RCC 7860 (cell line): ENCODE data around the gene DDTL.
A peak's percentile ranks its signal among the peaks of the same experiment; 100 is the strongest.
"Not testable (repeated sequence)": the region's sequence is repeated elsewhere in the genome, so short reads cannot be mapped to it uniquely, and the experiment has no call there.

Source experiments
- DNase-seq: peaks from one replicate; pipeline ENCODE4 v3.0.0-alpha.2; 2015; ENCODE audit warnings: low spot score
- FAIRE-seq: peaks from 2 replicates; lab custom pipeline; 2012; peaks lifted over from hg19 to GRCh38; lab: Jason Lieb, UNC

Gene DDTL

DNA sequence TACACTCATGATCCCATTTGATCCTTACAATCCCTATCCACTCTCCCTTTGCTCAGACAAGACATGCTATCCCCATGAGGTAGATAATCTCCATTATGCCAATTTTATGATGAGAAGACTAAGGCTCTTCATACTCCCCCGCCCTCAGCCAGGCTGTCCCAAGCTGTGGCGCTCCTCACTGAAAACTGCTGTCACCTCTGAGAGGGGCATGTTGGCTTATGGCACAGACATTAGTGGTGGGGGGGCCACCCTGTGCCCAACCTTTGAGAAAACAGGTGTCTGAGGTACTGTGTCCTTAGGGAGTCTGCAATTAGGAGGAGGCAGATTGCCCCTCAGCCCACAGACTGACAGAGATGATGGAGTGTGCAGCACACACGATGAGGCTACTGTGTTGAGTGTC, 2.4 kb downstream of the DDTL start:
- FAIRE-seq (no peak), DNase-seq (no peak)

- DNase-seq (no peak), FAIRE-seq (no peak)
Observed at GRCh38 chr22:23970201-23970641, 3.5 kb downstream of the DDTL start.

DNA sequence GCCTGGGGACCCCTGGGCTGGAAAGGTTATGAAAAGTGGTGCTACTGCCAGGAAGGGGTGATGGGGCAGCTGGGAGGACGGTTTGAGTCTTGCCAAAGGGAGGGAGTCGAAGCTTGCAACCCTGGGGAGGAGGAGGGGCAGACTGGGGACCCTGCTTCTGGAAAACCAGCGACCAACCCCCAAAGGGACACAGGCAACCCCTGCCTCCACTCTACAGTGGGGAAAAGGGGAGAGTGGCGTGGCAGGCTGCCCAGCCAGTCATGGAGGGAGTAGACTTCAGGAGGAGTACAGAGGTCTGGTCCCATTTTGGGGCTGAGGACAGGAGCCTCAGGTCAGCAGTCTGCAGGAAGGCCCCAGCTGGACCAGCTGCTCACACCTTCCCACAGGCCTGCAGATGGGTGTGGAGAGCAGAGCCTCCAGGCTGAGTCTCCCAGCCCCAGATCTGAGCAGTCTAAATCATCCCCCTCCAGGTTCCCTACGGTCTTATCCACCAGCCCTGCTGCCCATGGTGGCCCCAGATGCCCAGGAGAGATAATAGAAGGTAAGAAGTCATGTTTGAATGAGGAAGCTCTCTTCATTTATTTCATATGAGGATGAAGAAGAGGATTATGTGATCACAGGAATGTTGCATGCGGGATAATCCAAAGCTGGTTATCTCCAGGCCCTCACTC, 4.3 kb downstream of the DDTL start:
- no peak for DNase-seq
- FAIRE-seq, result no peak

DNA sequence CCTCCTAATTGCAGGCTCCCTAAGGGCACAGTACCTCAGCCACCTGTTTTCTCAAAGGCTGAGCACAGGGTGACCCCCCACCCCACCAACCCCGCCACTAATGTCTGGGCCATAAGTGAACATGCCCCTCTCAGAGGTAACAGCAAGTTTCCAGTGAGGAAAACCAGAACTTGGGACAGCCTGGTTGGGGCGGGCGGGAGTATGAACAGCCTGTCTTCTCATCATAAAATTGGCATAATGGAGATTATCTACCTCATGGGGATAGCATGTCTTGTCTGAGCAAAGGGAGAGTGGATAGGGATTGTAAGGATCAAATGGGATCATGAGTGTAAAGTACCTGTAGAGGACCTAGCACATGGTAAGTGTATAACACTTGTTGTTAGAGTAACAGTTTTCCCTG, 5.2 kb downstream of the DDTL start:
- DNase-seq, FAIRE-seq: not testable (repeated sequence)

DNA sequence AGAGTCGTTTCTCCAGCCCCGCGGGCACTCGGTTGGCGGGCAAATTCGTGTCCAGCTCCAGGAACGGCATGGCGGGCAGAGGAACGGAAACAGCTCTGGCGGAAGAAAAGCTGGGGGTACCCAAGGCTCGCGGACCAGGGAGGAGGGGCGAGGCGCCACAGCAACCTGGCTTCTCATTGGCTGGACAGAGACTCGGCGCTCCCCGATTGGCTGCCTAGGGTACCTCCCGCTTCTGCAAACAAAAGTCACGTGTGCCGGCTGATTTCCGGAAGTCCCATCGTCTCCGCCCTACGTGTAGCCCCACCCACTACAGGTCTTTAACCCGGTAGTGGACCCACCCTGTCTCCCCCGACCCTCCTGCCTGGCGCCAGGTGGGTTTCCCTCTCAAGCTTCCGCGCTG, 7.7 kb downstream of the DDTL start, which contains the start of gene DDT:
TSS of gene DDT (minus strand) at position 97 of the 400 bp plus-strand sequence. CDS start at position 70, 27 bp downstream.
- peak; percentile 82 for FAIRE-seq
- not testable (repeated sequence) for DNase-seq

GRCh38 chr22:23974836-23975352, 8.2 kb downstream of the DDTL start:
- DNase-seq, result not testable (repeated sequence)

DNA sequence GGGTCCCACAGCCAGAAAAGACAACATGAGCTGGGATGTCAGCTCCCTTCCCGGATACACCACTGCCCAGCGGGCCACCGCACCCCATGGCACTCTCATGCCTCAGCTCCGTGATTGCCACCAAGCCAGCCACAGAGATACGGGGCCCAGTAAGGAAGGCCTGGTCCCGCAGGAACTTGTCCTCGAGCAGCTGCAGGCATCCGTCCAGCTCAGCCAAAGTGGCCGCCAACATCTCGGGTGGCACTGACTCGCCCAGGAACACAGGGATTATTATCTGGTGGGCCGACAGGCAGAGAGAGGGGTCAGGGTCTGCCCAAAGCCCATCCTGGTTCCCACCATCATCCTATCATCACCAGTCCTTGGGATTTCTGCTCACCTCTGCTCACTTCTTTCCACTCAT, 10.6 kb downstream of the DDTL start:
- DNase-seq, FAIRE-seq: not testable (repeated sequence)

More at GRCh38 chr22:23974836-23975352, 8.2 kb downstream of the DDTL start:
- not testable (repeated sequence) for FAIRE-seq

- DNase-seq, FAIRE-seq: not testable (repeated sequence)
Observed at GRCh38 chr22:23979557-23980240, 13.0 kb downstream of the DDTL start, which contains the start of gene GSTT2. TSS of gene GSTT2 (plus strand) at chr22:23980134.

- not testable (repeated sequence) for DNase-seq, FAIRE-seq
Observed at GRCh38 chr22:23980567-23980966, 13.9 kb downstream of the DDTL start.

- DNase-seq, result no peak
- no peak for FAIRE-seq
Observed at GRCh38 chr22:23984430-23984829, 17.7 kb downstream of the DDTL start.

DNA sequence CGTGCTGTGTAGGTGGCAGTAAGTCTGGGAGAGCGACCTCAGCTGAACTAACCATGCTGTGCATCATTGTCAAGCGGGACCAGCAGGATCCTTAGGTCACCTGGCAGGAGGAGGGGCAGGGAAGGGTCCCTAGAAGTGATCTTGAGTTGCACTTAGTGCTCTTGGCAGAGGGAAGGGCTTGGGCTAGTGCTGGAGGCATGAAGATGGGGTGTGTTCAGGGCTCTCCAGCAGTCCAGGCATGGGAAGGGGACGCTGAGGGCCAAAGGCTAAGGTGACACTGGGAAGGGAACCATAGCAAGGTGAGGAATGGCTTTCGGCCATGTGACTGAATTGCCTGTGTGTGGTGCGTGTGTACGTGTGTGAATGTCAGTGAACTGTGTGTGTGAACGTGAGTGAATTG, 19.4 kb downstream of the DDTL start:
- FAIRE-seq, DNase-seq: not testable (repeated sequence)

DNA sequence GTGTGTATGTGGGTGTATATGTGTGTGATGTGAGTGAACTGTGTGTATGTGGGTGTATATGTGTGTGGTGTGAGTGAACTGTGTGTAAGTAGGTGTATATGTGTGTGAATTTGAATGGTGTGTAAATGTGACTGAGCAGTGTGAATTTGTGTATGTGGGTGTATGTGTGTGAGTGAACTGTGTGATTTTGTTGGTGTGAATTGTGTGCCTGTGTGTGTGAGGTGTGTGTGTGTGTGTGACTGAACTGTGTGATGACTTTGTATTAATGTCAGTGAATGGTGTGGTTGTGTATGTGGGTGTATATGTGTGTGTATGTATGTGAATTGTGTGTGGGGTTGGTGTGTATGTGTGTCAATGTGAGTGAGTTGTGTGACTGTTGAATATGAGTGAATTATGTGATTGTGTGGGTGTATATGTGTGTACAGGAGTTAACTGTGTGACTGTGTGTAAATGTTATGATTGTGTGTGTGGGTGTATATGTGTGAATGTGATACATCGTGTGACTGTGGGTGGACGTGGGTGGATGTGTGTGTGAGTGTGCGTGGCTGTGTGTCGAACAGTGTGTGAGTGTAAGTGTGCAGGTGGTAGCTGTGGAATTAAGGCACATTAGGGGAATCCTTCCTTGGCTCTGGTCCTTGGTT, 20.0 kb downstream of the DDTL start:
- not testable (repeated sequence) for DNase-seq, FAIRE-seq

DNA sequence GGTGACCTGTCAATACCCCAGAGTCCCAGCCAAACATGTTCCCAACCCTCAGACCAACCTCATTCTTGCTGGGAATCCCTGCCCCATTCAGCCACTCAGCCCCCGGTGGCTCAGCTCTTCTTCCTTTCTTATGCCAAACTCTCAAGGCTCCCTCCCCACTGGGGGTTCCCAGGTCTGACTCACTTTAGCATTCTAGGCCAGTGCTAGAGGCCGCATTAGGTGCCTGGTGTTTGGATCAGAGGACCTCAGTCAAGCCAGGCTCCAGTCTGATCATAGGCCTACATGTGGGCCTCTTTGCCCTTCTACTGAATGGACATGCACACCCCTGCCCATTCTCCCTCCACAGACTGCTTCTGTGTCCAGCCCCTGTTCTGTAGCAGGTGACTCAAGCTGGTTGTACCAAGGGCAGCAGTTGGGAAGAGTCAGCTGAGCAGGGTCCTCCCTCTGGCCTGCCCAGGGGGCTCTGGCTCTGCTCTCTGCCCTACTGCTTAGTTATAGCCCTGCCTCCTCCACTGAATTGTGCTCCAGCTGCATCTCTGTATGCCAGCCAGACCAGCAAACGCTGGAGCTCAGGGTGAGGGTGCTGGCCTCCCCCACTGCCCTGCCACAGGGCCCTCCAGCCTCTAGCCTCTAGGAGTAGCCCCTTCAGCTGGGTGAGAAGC, 23.0 kb downstream of the DDTL start:
- FAIRE-seq, DNase-seq: not testable (repeated sequence)

GRCh38 chr22:23993080-23993479, 26.4 kb downstream of the DDTL start:
- FAIRE-seq, DNase-seq: not testable (repeated sequence)

- DNase-seq, FAIRE-seq: not testable (repeated sequence)
Observed at GRCh38 chr22:23993581-23994177, 27.0 kb downstream of the DDTL start.

- FAIRE-seq, result no peak
- no peak for DNase-seq
Observed at GRCh38 chr22:23997092-23997491, 30.4 kb downstream of the DDTL start.

- DNase-seq, FAIRE-seq: not testable (repeated sequence)
Observed at GRCh38 chr22:23999779-24000178, 33.1 kb downstream of the DDTL start.

DNA sequence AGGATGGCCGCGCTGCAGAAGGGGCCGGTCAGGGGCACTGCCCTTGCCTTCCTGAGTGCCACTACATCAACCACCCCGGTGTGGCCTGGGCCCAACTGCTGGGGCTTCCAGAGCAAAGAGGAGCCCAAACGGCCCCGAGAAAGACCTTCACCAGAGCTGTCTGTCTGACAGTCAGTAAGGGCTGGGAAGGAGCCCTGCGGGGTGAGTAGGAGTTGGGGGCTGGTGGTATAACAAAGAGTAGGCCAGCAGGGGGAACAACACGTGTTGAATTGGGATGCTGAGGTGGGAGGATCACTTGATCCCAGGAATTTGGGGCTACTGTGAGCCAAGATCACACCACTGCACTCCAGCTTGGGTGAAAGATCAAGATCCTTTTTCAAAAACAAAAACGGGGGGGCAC, 34.6 kb downstream of the DDTL start:
- FAIRE-seq (no peak), DNase-seq (no peak)

GRCh38 chr22:24002272-24002671, 35.6 kb downstream of the DDTL start:
- DNase-seq (no peak), FAIRE-seq (no peak)

- no peak for DNase-seq
- FAIRE-seq, result no peak
Observed at GRCh38 chr22:24002851-24003250, 36.2 kb downstream of the DDTL start.
